Renal cortical epithelial cell (primary cell): ENCODE results near the gene ZNF584. TPM values are rescaled to one million over a fixed set of nuclear protein-coding genes. Genes with fewer than 3 reads are reported as not detected.
A peak's percentile ranks its signal among the peaks of the same experiment; 100 is the strongest.

Source experiments
- DNase-seq: peaks from one replicate; pipeline ENCODE4 v3.0.0-alpha.2; 2011; ENCODE audit warnings: low read depth
- total RNA-seq: library from RNA; depleted of rRNA; stranded (reverse); fragments of >200 nt; gene quantifications from 2 replicates; pipeline ENCODE4 v1.2.3, GENCODE V29; 2014

ZNF584 gene
- total RNA-seq, 1 donor from 2014 or later = 28.8 TPM

DNA sequence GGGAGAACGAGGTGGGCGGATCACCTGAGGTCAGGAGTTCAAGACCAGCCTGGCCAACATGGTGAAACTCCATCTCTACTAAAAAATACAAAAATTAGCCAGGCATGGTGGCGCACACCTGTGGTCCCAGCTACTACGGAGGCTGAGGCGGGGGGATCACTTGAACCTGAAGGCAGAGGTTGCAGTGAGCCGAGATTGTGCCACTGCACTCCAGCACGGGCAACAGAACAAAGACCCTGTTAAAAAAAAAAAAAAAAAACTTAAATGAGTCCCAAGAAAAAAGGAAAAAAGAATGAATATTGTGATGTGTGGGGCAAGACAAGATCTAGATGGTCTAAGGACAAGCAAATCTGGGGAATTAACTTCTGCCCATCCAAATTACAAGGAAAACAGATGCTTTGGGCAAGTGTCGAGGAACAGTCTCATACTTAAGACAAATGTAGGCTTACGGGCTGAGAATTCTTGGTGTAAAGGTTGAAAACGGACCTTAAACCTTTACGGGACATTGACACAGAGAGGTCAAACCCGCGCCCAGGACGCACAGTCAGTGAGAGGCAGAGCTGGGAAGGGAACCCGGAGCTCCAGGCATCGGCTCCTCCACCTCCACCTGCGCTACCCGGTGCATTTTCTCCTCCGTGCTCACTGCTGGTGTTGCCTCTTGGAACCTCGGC is 57.8 kb downstream of the ZNF584 start:
- DNase-seq = no peak

DNA sequence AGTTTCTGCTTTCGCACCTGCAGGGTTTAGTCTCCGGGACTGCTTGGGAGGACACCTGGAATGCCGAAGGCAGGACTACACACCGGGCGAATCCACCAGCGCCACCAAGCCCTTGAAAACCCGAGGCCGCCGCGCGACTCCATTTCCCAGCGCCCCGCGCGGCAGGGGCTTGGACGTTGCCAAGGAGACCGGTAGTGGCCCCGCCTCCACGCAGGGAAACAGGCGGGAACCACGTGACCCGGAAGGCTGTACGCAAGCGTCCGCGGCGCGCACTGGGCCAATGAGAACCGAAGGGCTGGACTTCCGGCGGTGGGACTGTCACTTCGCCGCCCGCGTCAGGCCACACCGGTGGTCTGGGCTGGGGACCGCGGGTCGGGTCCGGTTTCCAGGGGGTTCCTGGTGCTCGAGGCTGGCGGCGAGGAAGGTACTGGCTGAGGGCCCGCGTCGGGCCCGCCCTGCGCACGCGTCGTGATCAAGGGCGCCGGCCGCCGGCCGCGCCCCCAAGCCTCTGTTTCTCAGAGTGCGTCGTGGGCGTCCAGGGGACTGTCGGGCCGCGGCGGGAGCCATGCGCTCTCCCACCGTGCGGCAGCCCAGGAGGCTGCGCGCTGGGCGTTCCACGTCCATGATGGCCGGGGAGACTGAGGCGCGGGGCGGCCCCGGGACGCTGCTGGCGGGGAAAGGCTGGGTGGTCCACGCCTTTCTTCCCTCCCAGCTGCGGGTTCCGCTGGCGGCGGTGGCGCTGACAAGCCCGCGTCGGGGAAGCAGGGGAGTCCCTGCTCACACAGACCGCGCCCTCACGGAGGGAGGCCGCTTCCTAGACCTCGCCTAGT is 58.5 kb downstream of the ZNF584 start, which contains the start of gene ZNF324:
ZNF324 (plus strand) TSS at position 321 of the 830 bp plus-strand sequence. CDS start 2,106 bp downstream, outside the sequence.
- peak; percentile 88 for DNase-seq

Other genes starting within 250 kb of the ZNF584 start
- 15.9 and 22.6 TPM in 2 replicates for gene ZNF274, start 225.6 kb upstream of the ZNF584 start, total RNA-seq
- gene ZNF544, start 179.7 kb upstream of the ZNF584 start, total RNA-seq = 53.8 and 73.3 TPM in 2 replicates
- gene ZNF8, start 129.7 kb upstream of the ZNF584 start, total RNA-seq = 4.2 and 10.9 TPM in 2 replicates
- 37.3 and 37.6 TPM in 2 replicates for gene ERVK3-1, start 103.3 kb upstream of the ZNF584 start, total RNA-seq
- 1.4 and 4.0 TPM in 2 replicates for gene ZSCAN22, start 81.7 kb upstream of the ZNF584 start, total RNA-seq
- gene A1BG, start 55.2 kb upstream of the ZNF584 start, total RNA-seq = 6.2 TPM in 1 of 2 replicates, not detected in the other
- gene ZNF497, start 45.9 kb upstream of the ZNF584 start, total RNA-seq = 0.17 and 5.5 TPM in 2 replicates
- gene ZNF837, start 27.6 kb upstream of the ZNF584 start, total RNA-seq = 5.9 and 6.4 TPM in 2 replicates
- gene RPS5, start 21.4 kb upstream of the ZNF584 start, total RNA-seq = 847 and 2,009 TPM in 2 replicates
- gene RNF225, start 13.0 kb upstream of the ZNF584 start, total RNA-seq = not detected in 2 replicates
- gene ZNF132, start 31.5 kb downstream of the ZNF584 start, total RNA-seq = 3.1 and 7.6 TPM in 2 replicates
- 3.8 and 10.2 TPM in 2 replicates for gene ZNF324B, start 43.0 kb downstream of the ZNF584 start, total RNA-seq
- gene ZNF324, start 58.4 kb downstream of the ZNF584 start, total RNA-seq = 11.6 and 16.7 TPM in 2 replicates
- 5.4 and 11.1 TPM in 2 replicates for gene ZNF446, start 67.7 kb downstream of the ZNF584 start, total RNA-seq
- 3.5 and 7.6 TPM in 2 replicates for gene SLC27A5, start 103.3 kb downstream of the ZNF584 start, total RNA-seq
- gene ZBTB45, start 111.2 kb downstream of the ZNF584 start, total RNA-seq = 3.1 and 10.2 TPM in 2 replicates
- 177 and 276 TPM in 2 replicates for gene TRIM28, start 135.4 kb downstream of the ZNF584 start, total RNA-seq
- 124 and 127 TPM in 2 replicates for gene CHMP2A, start 146.5 kb downstream of the ZNF584 start, total RNA-seq
- gene UBE2M, start 150.0 kb downstream of the ZNF584 start, total RNA-seq = 39.4 and 55.4 TPM in 2 replicates
- gene MZF1, start 164.7 kb downstream of the ZNF584 start, total RNA-seq = 11.6 and 30.6 TPM in 2 replicates